GM10266 (cell line): ENCODE measurements around the gene INO80C.

Experiments used
- DNase-seq: peaks from one replicate; pipeline ENCODE4 v3.0.0; 2012; ENCODE audit errors: extremely low spot score
- CTCF ChIP-seq: IDR thresholded peaks from 2 replicates; pipeline ENCODE4 v1.5.1; 2012; ENCODE audit warnings: mild to moderate bottlenecking, low read depth; ENCODE audit not compliant: control insufficient read depth, insufficient read depth; ENCODE audit errors: missing control alignments

The INO80C gene

GRCh38 chr18:35424356-35424755 is 73.4 kb downstream of the INO80C start:
- TF ChIP-seq CTCF, result no peak
- no peak for DNase-seq

DNA sequence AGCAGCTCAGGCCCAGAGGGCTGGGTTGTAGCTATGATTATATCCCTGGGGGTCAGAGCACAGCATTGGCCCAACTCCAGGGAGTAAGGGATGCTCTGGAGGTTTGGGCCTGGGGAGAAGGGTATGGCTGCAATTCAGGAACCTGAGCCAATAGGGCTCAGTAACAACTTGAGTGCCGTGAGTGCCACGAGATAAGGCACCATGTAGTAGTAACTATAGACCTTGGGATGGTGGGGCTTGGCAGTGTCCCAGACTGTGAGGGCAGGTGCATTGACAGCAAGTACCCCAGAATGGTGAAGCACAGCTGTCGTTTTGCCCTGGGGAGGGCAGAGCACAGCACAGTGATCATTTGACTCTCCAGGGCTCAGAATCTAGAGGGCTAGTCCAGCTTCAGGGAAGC is 75.5 kb downstream of the INO80C start:
- no peak for TF ChIP-seq CTCF
- DNase-seq, result no peak

- TF ChIP-seq CTCF, result no peak
- DNase-seq, result no peak
Measured at GRCh38 chr18:35418610-35419009, 79.2 kb downstream of the INO80C start.
